ENCODE results near the gene GNAQ.
A peak's percentile ranks its signal among the peaks of the same experiment; 100 is the strongest.
"Not testable (repeated sequence)": the region's sequence is repeated elsewhere in the genome, so short reads cannot be mapped to it uniquely, and the experiment has no call there.

GNAQ gene

GRCh38 chr9:77896269-77896937 is 135.2 kb downstream of the GNAQ start:
- intact Hi-C loops (cut with DNase I) = no loop called here
- DNase-seq = no peak

- intact Hi-C loops (cut with DNase I) = no loop called here
- no peak for DNase-seq
These were observed 137.9 kb downstream of the GNAQ start for GRCh38 chr9:77893706-77894105.

- intact Hi-C loops (cut with DNase I) = no loop called here
These were observed 138.6 kb downstream of the GNAQ start for GRCh38 chr9:77892955-77893514.

GRCh38 chr9:77892171-77892570 is 139.4 kb downstream of the GNAQ start:
- intact Hi-C loops (cut with DNase I) = no loop called here
- DNase-seq = no peak

More at GRCh38 chr9:77892955-77893514, 138.6 kb downstream of the GNAQ start:
- DNase-seq = no peak

- intact Hi-C loops (cut with DNase I) = no loop called here
- no peak for DNase-seq
These were observed 140.3 kb downstream of the GNAQ start for GRCh38 chr9:77891128-77891800.

GRCh38 chr9:77887662-77888061 is 143.9 kb downstream of the GNAQ start:
- intact Hi-C loops (cut with DNase I) = no loop called here
- no peak for DNase-seq

- DNase-seq = peak in 11 of 42 donors; percentile 13 to 62 (median 26)
- intact Hi-C loops (cut with DNase I) = no loop called here
These were observed 146.4 kb downstream of the GNAQ start for GRCh38 chr9:77885104-77885672.

- peak in 24 of 42 donors; percentile 11 to 72 (median 42) for DNase-seq
- intact Hi-C loops (cut with DNase I) = no loop called here
These were observed 147.5 kb downstream of the GNAQ start for GRCh38 chr9:77883846-77884771.

GRCh38 chr9:77883133-77883532 is 148.5 kb downstream of the GNAQ start:
- intact Hi-C loops (cut with DNase I) = no loop called here
- DNase-seq = no peak

- intact Hi-C loops (cut with DNase I) = no loop called here
- no peak for DNase-seq
These were observed 149.3 kb downstream of the GNAQ start for GRCh38 chr9:77882294-77882693.

GRCh38 chr9:77881634-77882033 is 150.0 kb downstream of the GNAQ start:
- DNase-seq = peak in 1 of 42 donors; percentile 29
- intact Hi-C loops (cut with DNase I) = not testable (repeated sequence)

GRCh38 chr9:77881111-77881510 is 150.5 kb downstream of the GNAQ start:
- intact Hi-C loops (cut with DNase I) = no loop called here
- DNase-seq = no peak

- intact Hi-C loops (cut with DNase I) = no loop called here
- DNase-seq = no peak
These were observed 152.1 kb downstream of the GNAQ start for GRCh38 chr9:77879437-77879943.

GRCh38 chr9:77878793-77879192 is 152.8 kb downstream of the GNAQ start:
- intact Hi-C loops (cut with DNase I) = not testable (repeated sequence)
- DNase-seq = peak in 1 of 42 donors; percentile 16

- intact Hi-C loops (cut with DNase I) = no loop called here
- no peak for DNase-seq
These were observed 153.6 kb downstream of the GNAQ start for GRCh38 chr9:77877976-77878375.

GRCh38 chr9:77876590-77876989 is 155.0 kb downstream of the GNAQ start:
- intact Hi-C loops (cut with DNase I) = no loop called here
- no peak for DNase-seq

GRCh38 chr9:77876091-77876490 is 155.5 kb downstream of the GNAQ start:
- intact Hi-C loops (cut with DNase I) = no loop called here
- DNase-seq = peak in 4 of 42 donors; percentile 11 to 53 (median 31)

GRCh38 chr9:77872863-77873262 is 158.7 kb downstream of the GNAQ start:
- intact Hi-C loops (cut with DNase I) = no loop called here
- DNase-seq = no peak

- intact Hi-C loops (cut with DNase I) = no loop called here
- no peak for DNase-seq
These were observed 159.4 kb downstream of the GNAQ start for GRCh38 chr9:77872177-77872576.
